ENCODE measurements around the gene PLEKHG1.

The PLEKHG1 gene

DNA sequence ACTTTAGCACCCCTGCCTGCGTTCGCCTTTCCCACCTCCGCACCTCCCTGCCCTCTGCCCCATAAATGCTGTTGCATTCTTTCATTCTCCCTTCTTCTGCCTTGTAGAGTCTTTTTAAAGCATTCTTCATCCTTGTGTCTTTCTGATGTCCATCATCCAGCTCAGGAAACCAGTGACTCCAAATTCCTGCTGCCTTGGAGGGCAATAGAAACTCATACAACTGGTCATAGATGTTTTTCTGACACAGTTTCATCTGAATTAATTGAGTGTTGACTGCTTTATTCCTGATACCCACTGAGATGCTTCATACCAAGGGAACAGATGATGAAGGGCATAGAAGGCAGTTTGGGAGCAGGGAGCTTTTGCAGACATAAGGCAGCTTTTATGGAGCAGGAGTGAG is 19.6 kb downstream of the PLEKHG1 start:
- Histone ChIP-seq H3K4me3 (ENCODE audit: extremely low read depth, insufficient read depth, low read length, poor library complexity, severe bottlenecking) (no peak overlapping the region), H3K9me3 (ENCODE audit: control insufficient read depth, low read length) (no peaks in the 10 kb centered on the region), H3K36me3 (ENCODE audit: control insufficient read depth, insufficient read depth, low read length) (no peaks in the 10 kb centered on the region), H3K4me1 (ENCODE audit: control insufficient read depth, insufficient read depth, low read length, poor library complexity, severe bottlenecking) (no peaks in the 10 kb centered on the region), H3K27ac (ENCODE audit: low read depth, low read length, severe bottlenecking) (no peak overlapping the region)
- WGBS, 2 experiments (ENCODE audit: insufficient coverage in 2 of 2), result 94 to 97% methylated on average over 3 of the region's 3 CpGs

DNA sequence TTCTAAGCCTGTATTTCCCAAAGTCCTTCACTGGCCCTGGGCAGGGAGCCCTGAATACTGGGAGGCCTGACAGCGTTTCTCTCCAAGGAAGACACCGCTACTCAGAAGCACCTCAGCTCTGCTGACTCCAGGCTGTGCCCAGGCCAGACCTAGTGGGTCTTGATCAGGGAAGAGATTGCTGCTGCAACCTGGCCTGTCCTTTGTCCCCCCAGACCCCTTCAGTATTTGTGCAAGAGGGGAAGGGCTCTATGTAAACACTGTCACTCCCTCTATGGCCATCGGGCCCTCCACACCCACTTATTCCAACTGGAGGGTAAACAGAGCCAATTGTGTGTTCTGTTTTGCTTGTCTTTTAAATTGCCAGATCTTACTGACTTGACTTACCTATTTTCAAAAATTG is 20.6 kb downstream of the PLEKHG1 start:
- H3K9me3 ChIP-seq (ENCODE audit: control insufficient read depth, low read length), result no peaks in the 10 kb centered on the region
- H3K4me3 ChIP-seq (ENCODE audit: extremely low read depth, insufficient read depth, low read length, poor library complexity, severe bottlenecking), result no peak overlapping the region
- H3K36me3 ChIP-seq (ENCODE audit: control insufficient read depth, insufficient read depth, low read length), result no peaks in the 10 kb centered on the region
- no peak overlapping the region for H3K27ac ChIP-seq (ENCODE audit: low read depth, low read length, severe bottlenecking)
- WGBS, 2 experiments (ENCODE audit: insufficient coverage in 2 of 2), result 90 to 92% methylated on average over 2 of the region's 3 CpGs
- H3K4me1 ChIP-seq (ENCODE audit: control insufficient read depth, insufficient read depth, low read length, poor library complexity, severe bottlenecking), result no peaks in the 10 kb centered on the region

DNA sequence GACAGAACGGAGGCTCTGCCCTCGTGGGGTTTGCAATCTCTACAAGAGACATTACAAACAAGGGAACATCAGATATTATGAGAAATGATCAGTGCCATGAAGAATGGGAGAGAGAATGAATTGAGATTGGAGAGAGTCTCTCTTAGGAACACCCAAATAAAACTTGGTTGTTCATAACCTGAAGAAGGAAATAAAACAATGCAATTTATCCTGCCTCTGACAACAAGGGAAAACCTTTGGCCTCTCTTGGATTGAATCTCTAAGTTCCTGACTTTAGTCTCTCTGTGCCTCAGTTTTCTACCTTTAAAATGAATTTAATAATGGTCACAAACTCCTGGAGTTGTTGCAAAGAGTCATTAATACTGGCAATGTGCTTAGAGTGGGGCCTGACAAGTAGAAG is 21.1 kb downstream of the PLEKHG1 start:
- Histone ChIP-seq H3K27ac (ENCODE audit: low read depth, low read length, severe bottlenecking) (no peak overlapping the region), H3K4me1 (ENCODE audit: control insufficient read depth, insufficient read depth, low read length, poor library complexity, severe bottlenecking) (no peaks in the 10 kb centered on the region), H3K4me3 (ENCODE audit: extremely low read depth, insufficient read depth, low read length, poor library complexity, severe bottlenecking) (no peak overlapping the region), H3K9me3 (ENCODE audit: control insufficient read depth, low read length) (no peaks in the 10 kb centered on the region), H3K36me3 (ENCODE audit: control insufficient read depth, insufficient read depth, low read length) (no peaks in the 10 kb centered on the region)
- WGBS, 2 experiments (ENCODE audit: insufficient coverage in 2 of 2), result 89% methylated on average over 2 of the region's 2 CpGs; no CpG with 5 or more reads in 1 of the 2 experiments

DNA sequence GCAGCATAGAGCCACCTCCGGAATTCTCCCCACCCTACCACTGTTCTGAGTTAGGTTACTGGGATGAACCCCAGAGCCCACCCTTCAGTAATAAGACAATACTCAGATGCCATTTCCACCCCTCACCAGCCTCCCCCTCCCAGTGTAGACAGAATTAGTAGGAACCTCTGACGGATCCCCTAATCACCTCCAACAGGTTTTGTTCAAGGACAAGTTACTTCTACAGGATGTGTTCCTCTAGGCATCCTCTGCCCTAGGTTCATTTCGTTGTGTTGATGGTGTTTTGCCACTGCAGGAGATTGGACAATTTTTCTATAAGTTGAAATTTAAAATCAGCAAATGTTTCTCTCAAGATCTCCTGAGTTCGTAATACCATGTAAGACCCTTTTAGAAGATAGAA is 22.8 kb downstream of the PLEKHG1 start:
- Histone ChIP-seq H3K36me3 (ENCODE audit: control insufficient read depth, insufficient read depth, low read length) (no peaks in the 10 kb centered on the region), H3K4me3 (ENCODE audit: extremely low read depth, insufficient read depth, low read length, poor library complexity, severe bottlenecking) (no peak overlapping the region), H3K27ac (ENCODE audit: low read depth, low read length, severe bottlenecking) (no peak overlapping the region), H3K9me3 (ENCODE audit: control insufficient read depth, low read length) (no peaks in the 10 kb centered on the region), H3K4me1 (ENCODE audit: control insufficient read depth, insufficient read depth, low read length, poor library complexity, severe bottlenecking) (no peaks in the 10 kb centered on the region)
- 80 to 83% methylated on average over 1 of the region's 4 CpGs for WGBS, 2 experiments (ENCODE audit: insufficient coverage in 2 of 2)

DNA sequence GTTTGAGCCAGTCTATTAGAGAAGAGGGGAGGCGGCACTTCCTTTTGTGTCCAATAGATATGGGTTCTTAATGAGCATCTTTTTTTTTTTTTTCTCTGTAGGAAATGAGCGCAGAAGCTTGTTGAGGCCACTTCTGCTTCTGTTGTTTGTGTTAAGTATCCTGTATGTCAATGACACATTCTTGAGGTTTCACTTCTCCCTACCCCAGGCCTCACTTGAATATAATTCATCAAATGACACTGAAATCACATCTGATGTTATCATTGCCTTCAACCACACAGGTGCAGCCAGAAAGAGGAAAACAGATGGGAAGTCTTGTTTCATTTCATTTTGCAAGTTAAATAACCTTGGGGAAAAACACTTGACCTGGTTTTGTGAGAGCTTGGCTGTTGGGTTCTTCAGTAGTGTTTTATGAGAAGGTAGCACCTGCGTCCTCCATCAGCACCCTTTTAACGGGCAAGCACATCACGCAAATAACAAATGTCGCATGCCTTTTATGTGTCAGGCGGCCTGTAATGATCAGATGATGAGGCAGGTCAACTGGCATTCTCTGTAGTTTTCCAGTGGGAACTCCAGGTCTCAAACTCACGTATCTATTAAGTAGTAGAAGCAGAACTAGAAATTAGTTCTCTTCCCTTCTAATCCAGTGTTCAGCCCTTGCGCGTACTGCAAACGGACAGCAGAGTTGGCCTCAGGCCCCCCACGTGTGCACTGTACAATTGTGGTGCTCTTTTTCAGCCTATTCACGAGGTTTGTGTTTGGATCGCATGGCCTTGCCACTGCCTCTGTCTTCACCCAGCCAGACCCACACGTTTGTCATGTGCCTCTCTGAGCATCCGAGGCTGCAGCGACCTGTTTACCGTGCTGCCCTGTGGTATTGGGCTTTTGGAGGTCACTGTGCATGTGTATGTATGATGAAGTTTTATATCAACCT is 23.5 kb downstream of the PLEKHG1 start:
- 89 to 94% methylated on average over 12 of the region's 18 CpGs for WGBS, 2 experiments (ENCODE audit: insufficient coverage in 2 of 2)
- no peaks in the 10 kb centered on the region for H3K36me3 ChIP-seq (ENCODE audit: control insufficient read depth, insufficient read depth, low read length)
- H3K4me3 ChIP-seq (ENCODE audit: extremely low read depth, insufficient read depth, low read length, poor library complexity, severe bottlenecking), result no peak overlapping the region
- H3K9me3 ChIP-seq (ENCODE audit: control insufficient read depth, low read length), result no peaks in the 10 kb centered on the region
- no peak overlapping the region for H3K27ac ChIP-seq (ENCODE audit: low read depth, low read length, severe bottlenecking)
- H3K4me1 ChIP-seq (ENCODE audit: control insufficient read depth, insufficient read depth, low read length, poor library complexity, severe bottlenecking), result no peaks in the 10 kb centered on the region

DNA sequence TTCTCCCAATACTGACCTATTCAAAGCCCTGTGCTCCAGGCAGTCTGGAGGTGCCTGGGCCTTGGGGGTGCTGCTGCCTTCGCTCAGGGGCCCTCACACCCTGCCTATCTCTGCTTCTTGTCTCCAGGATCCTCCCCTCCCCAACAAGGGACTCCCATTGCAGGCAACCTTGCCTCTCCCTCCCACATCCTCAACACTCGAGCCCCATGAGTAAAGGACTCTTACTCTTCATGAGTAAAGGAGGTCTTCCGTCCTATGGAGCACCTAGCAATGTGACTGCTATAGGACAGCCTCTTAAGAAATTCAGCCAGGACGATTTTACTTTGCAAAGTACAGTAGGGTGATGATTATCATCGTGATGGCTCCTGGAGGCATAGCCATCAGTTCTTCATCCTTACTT is 24.5 kb downstream of the PLEKHG1 start:
- H3K4me3 ChIP-seq (ENCODE audit: extremely low read depth, insufficient read depth, low read length, poor library complexity, severe bottlenecking), result no peak overlapping the region
- 100% methylated on average over 2 of the region's 5 CpGs; no CpG with 5 or more reads in 1 of the 2 experiments for WGBS, 2 experiments (ENCODE audit: insufficient coverage in 2 of 2)
- H3K27ac ChIP-seq (ENCODE audit: low read depth, low read length, severe bottlenecking), result no peak overlapping the region

DNA sequence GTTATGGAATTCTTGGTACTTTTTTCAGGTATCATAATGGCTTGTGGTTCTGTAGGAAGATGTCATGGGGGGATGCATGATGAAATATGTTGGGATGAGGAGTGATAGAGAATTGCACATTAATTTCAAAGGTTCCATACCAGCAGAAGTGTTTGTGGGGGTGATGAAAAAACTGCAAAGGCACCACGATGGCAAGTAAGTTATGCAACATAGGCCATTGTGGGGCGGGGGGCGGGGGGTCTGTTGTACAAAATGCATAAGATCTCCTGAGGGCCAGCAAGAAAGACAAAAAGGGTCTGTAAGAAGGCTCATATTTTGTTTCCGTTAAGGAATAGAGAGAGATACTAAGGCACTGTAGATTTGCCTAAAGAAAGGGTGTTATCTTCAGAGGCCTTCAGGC is 26.2 kb downstream of the PLEKHG1 start:
- Histone ChIP-seq H3K36me3 (ENCODE audit: control insufficient read depth, insufficient read depth, low read length) (no peaks in the 10 kb centered on the region), H3K27ac (ENCODE audit: low read depth, low read length, severe bottlenecking) (no peak overlapping the region), H3K9me3 (ENCODE audit: control insufficient read depth, low read length) (no peaks in the 10 kb centered on the region), H3K4me1 (ENCODE audit: control insufficient read depth, insufficient read depth, low read length, poor library complexity, severe bottlenecking) (no peaks in the 10 kb centered on the region), H3K4me3 (ENCODE audit: extremely low read depth, insufficient read depth, low read length, poor library complexity, severe bottlenecking) (no peak overlapping the region)
- 92 to 100% methylated on average over 4 of the region's 4 CpGs for WGBS, 2 experiments (ENCODE audit: insufficient coverage in 2 of 2)

More for the DNA sequence above, 24.5 kb downstream of the PLEKHG1 start:
- no peaks in the 10 kb centered on the region for H3K4me1 ChIP-seq (ENCODE audit: control insufficient read depth, insufficient read depth, low read length, poor library complexity, severe bottlenecking)
- H3K9me3 ChIP-seq (ENCODE audit: control insufficient read depth, low read length), result no peaks in the 10 kb centered on the region
- no peaks in the 10 kb centered on the region for H3K36me3 ChIP-seq (ENCODE audit: control insufficient read depth, insufficient read depth, low read length)

DNA sequence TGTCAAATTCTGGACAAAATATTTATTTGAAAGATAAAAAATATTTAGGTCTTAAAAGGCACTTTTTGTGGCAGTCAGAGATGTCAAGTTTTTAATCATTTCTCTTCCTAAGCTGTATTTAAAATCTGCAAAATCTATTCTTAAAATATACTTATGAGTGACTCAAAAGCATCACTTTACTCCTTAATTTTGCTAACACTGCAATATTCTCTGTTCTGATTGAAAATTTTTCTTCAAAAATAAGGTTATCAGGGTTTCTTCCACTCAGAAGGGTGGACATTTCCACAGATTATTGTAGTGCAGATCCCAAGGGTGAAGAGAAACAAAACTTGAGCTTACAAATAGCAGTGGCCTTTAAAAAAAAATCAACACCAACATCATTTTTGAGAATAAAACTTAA is 27.5 kb downstream of the PLEKHG1 start:
- no peaks in the 10 kb centered on the region for H3K36me3 ChIP-seq (ENCODE audit: control insufficient read depth, insufficient read depth, low read length)
- H3K27ac ChIP-seq (ENCODE audit: low read depth, low read length, severe bottlenecking), result no peak overlapping the region

DNA sequence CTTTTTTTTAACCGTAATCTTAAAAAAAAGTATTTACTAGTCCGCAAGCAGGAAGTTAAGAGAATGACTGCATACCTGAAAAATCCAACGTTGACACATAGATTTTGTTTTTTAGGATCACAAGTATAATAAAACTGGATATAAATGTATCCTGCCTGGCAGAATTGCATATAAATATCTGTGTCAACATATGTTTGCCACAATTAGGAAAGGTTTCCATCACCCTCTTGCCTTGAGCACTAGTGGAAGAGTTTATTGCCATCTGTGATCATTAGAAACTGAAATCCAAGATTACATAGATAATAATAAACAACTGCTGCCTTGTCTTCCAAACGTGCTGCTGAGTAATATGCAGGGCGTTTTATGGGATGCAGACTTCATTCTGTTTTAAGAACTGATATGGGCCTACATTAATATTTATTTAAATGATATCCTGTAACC is 27.9 kb downstream of the PLEKHG1 start:
- no peak overlapping the region for H3K4me3 ChIP-seq (ENCODE audit: extremely low read depth, insufficient read depth, low read length, poor library complexity, severe bottlenecking)
- H3K9me3 ChIP-seq (ENCODE audit: control insufficient read depth, low read length), result no peaks in the 10 kb centered on the region
- H3K4me1 ChIP-seq (ENCODE audit: control insufficient read depth, insufficient read depth, low read length, poor library complexity, severe bottlenecking), result peaks cover 1% of the 10 kb centered on the region
- H3K36me3 ChIP-seq (ENCODE audit: control insufficient read depth, insufficient read depth, low read length), result no peaks in the 10 kb centered on the region
- H3K27ac ChIP-seq (ENCODE audit: low read depth, low read length, severe bottlenecking), result no peak overlapping the region
- WGBS, 2 experiments (ENCODE audit: insufficient coverage in 2 of 2), result 100% methylated on average over 1 of the region's 5 CpGs; no CpG with 5 or more reads in 1 of the 2 experiments

More for the DNA sequence above, 27.5 kb downstream of the PLEKHG1 start:
- H3K4me3 ChIP-seq (ENCODE audit: extremely low read depth, insufficient read depth, low read length, poor library complexity, severe bottlenecking), result no peak overlapping the region
- H3K4me1 ChIP-seq (ENCODE audit: control insufficient read depth, insufficient read depth, low read length, poor library complexity, severe bottlenecking), result no peaks in the 10 kb centered on the region
- no peaks in the 10 kb centered on the region for H3K9me3 ChIP-seq (ENCODE audit: control insufficient read depth, low read length)

DNA sequence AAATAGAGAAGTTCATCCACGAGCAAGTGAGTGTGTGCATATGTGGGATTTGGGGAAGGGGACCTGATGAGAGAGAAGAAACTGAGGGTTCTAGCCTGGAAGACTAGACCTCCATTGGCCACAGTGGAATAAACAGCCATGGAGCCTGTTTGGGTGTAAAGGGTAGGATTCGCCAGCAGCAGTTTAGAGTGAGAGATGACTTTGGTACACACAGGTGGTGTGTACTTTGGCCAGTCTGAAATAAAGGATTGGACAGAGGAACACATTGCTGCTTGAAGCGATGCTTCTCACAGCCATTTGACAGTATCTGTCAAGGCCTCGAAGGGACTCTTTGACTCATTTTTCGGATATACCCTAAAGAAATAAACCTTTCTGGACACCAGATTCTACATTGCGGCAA is 29.2 kb downstream of the PLEKHG1 start:
- peaks cover 4% of the 10 kb centered on the region for H3K4me1 ChIP-seq (ENCODE audit: control insufficient read depth, insufficient read depth, low read length, poor library complexity, severe bottlenecking)
- H3K27ac ChIP-seq (ENCODE audit: low read depth, low read length, severe bottlenecking), result no peak overlapping the region
- no peaks in the 10 kb centered on the region for H3K9me3 ChIP-seq (ENCODE audit: control insufficient read depth, low read length)
- H3K4me3 ChIP-seq (ENCODE audit: extremely low read depth, insufficient read depth, low read length, poor library complexity, severe bottlenecking), result no peak overlapping the region
- 73 to 90% methylated on average over 2 to 4 of the region's 6 CpGs for WGBS, 2 experiments (ENCODE audit: insufficient coverage in 2 of 2)
- H3K36me3 ChIP-seq (ENCODE audit: control insufficient read depth, insufficient read depth, low read length), result no peaks in the 10 kb centered on the region

DNA sequence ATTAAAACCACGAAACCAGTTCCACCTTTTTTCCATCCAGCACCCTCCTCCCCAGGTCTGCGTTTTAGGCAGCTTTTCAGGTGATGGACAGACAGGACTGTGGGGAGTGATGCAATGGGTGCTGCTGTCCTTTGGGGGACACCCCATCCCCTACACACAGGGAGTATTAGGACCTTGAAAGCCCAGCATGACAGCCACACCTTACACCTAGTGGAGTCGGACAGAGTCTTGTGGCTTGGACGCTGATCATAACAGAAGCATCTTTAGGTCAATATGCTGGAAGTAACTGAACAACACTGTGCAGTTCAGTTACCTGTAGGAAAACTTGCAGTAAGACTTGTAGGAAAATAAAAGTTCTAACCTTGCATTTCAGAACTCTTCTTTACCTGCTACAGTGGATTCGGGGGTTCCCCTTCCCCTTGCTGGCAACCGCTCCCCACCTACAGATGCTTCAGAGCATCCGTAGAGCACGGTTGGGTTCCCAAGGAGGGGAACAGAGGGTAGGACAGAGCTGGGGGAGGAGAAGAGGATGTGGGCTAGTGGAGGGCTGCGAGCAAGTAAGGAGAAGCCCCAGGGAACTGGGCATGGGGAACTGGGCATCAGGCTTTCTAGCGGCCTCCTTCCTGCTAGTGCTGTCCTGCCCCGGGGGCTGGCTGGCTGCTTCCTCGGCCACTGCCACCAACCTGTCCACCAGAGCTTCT is 31.7 kb downstream of the PLEKHG1 start:
- H3K36me3 ChIP-seq (ENCODE audit: control insufficient read depth, insufficient read depth, low read length), result no peaks in the 10 kb centered on the region
- no peak overlapping the region for H3K4me3 ChIP-seq (ENCODE audit: extremely low read depth, insufficient read depth, low read length, poor library complexity, severe bottlenecking)
- peaks cover 4% of the 10 kb centered on the region for H3K4me1 ChIP-seq (ENCODE audit: control insufficient read depth, insufficient read depth, low read length, poor library complexity, severe bottlenecking)
- no peak overlapping the region for H3K27ac ChIP-seq (ENCODE audit: low read depth, low read length, severe bottlenecking)
- WGBS, 2 experiments (ENCODE audit: insufficient coverage in 2 of 2), result 92 to 95% methylated on average over 7 to 8 of the region's 12 CpGs
- H3K9me3 ChIP-seq (ENCODE audit: control insufficient read depth, low read length), result no peaks in the 10 kb centered on the region

Measured in mesodermal cell (in vitro differentiated cells).